Activated CD8-positive, alpha-beta memory T cell treated with anti-CD3 and anti-CD28 coated beads, Interleukin-2, amount 50 U/mL, for 24 hours (primary cell): ENCODE results near the gene IRAK1BP1.
"Not testable (repeated sequence)": the region's sequence is repeated elsewhere in the genome, so short reads cannot be mapped to it uniquely, and the experiment has no call there.

Experiments
- DNase-seq: peaks from one replicate; pipeline ENCODE4 v3.0.0-alpha.2; 2020; ENCODE audit errors: extremely low read depth

The IRAK1BP1 gene

GRCh38 chr6:78889901-78890300 is 22.6 kb downstream of the IRAK1BP1 start:
- DNase-seq = not testable (repeated sequence)

GRCh38 chr6:78896227-78896626 is 28.9 kb downstream of the IRAK1BP1 start:
- no peak for DNase-seq

- no peak for DNase-seq
Observed at GRCh38 chr6:78908621-78909020, 41.3 kb downstream of the IRAK1BP1 start.

GRCh38 chr6:78909391-78909790 is 42.0 kb downstream of the IRAK1BP1 start:
- DNase-seq = no peak

GRCh38 chr6:78910010-78910409 is 42.7 kb downstream of the IRAK1BP1 start:
- DNase-seq = no peak

- no peak for DNase-seq
Observed at GRCh38 chr6:78910591-78911171, 43.3 kb downstream of the IRAK1BP1 start.

GRCh38 chr6:78911218-78911940 is 44.0 kb downstream of the IRAK1BP1 start:
- DNase-seq = no peak

GRCh38 chr6:78916411-78916810 is 49.1 kb downstream of the IRAK1BP1 start:
- no peak for DNase-seq

- no peak for DNase-seq
Observed at GRCh38 chr6:78917788-78918187, 50.4 kb downstream of the IRAK1BP1 start.

GRCh38 chr6:78921168-78921567 is 53.8 kb downstream of the IRAK1BP1 start:
- not testable (repeated sequence) for DNase-seq

GRCh38 chr6:78925317-78925716 is 58.0 kb downstream of the IRAK1BP1 start:
- no peak for DNase-seq

- DNase-seq = no peak
Observed at GRCh38 chr6:78935553-78935952, 68.2 kb downstream of the IRAK1BP1 start.

- no peak for DNase-seq
Observed at GRCh38 chr6:78936515-78936914, 69.2 kb downstream of the IRAK1BP1 start.

- DNase-seq = no peak
Observed at GRCh38 chr6:78942446-78942845, 75.1 kb downstream of the IRAK1BP1 start.

GRCh38 chr6:78947529-78947928 is 80.2 kb downstream of the IRAK1BP1 start:
- DNase-seq = no peak

- no peak for DNase-seq
Observed at GRCh38 chr6:78947962-78948361, 80.6 kb downstream of the IRAK1BP1 start.

GRCh38 chr6:78948785-78949184 is 81.4 kb downstream of the IRAK1BP1 start:
- no peak for DNase-seq

- DNase-seq = no peak
Observed at GRCh38 chr6:78952362-78952761, 85.0 kb downstream of the IRAK1BP1 start.
